Left colon (tissue), 2 donors: ENCODE data around the gene FAM151A. TPM values are rescaled to one million over a fixed set of nuclear protein-coding genes. Genes with fewer than 3 reads are reported as not detected.

ENCODE experiments used
- ATAC-seq: fragments of 200-7000 bp; cut with Tn5 transposase; one replicate; pipeline ENCODE4 v1.9.1; 2020; ENCODE audit warnings: mild to moderate bottlenecking, moderate library complexity
- DNase-seq, 2 donors: peaks; one replicate each; pipeline ENCODE4 v3.0.0-alpha.2; 2020
- intact Hi-C, 2 donors: fragments of 100-400 bp; cut with DNase I in 1 of 2; cut with micrococcal nuclease in 1 of 2; formaldehyde crosslinking; loops; one replicate each; pipeline versions ENCODE4 v1.11.2 to v1.14.0; 2022; cut with DNase I, micrococcal nuclease
- long read RNA-seq: library from polyadenylated mRNA; unstranded; transcript quantifications from one replicate; pipeline ENCODE4 v2.0.0, GENCODE V29; 2021
- total RNA-seq, 2 donors: library from RNA; stranded (reverse); fragmentation: NEBNext Ultra II Directional; extraction: Animal tissue kit (Norgen Biotek cat#: 25700); gene quantifications; one replicate each; pipeline ENCODE4 v1.2.1, GENCODE V29; 2021
- donor health status: DM: no; HTN: no; CAD: no.
- donor health status: DM: yes; HTN: yes; CAD: no.

FAM151A gene
- total RNA-seq, result 1 to 10 TPM; 4.5 to 7.8 TPM
- long read RNA-seq, transcript FAM151A-201 (8 exons, 2,005 nt), result major isoform, 31 of 40 reads
- long read RNA-seq, partial matches to known transcripts, result 8 of 40 reads
- long read RNA-seq, other reads (novel, unspliced or antisense), result 1 of 40 reads

GRCh38 chr1:54623216-54624007, at the start of gene FAM151A:
Gene FAM151A (minus strand): TSS chr1:54623525. CDS start chr1:54623395, 130 bp downstream.
- no peak for DNase-seq
- ATAC-seq, result peak; percentile 82
- intact Hi-C loops, result no loop called here

GRCh38 chr1:54671985-54672608, 48.8 kb upstream of the FAM151A start:
- intact Hi-C loops, result loop anchor here in 1 of 2 donors (5.0 kb wide), 1 partner anchor 130 kb away; the partner anchor contains the start of gene TTC22
- peak in 1 of 2 donors; percentile 68 for DNase-seq
- ATAC-seq, result peak; percentile 89

- ATAC-seq (no peak), DNase-seq (no peak)
- intact Hi-C loops, result no loop called here
These were observed 45.2 kb upstream of the FAM151A start for GRCh38 chr1:54668567-54668966.

- intact Hi-C loops, result no loop called here
- DNase-seq, result no peak
- ATAC-seq, result no peak
These were observed 44.5 kb upstream of the FAM151A start for GRCh38 chr1:54667797-54668196.

GRCh38 chr1:54666333-54666732, 43.0 kb upstream of the FAM151A start:
- no peak for DNase-seq
- intact Hi-C loops, result no loop called here
- no peak for ATAC-seq

GRCh38 chr1:54665852-54666251, 42.5 kb upstream of the FAM151A start:
- ATAC-seq (no peak), DNase-seq (no peak)
- intact Hi-C loops, result no loop called here

- no peak for ATAC-seq
- intact Hi-C loops, result no loop called here
These were observed 41.0 kb upstream of the FAM151A start for GRCh38 chr1:54664364-54664763.

GRCh38 chr1:54663725-54664124, 40.4 kb upstream of the FAM151A start:
- no peak for DNase-seq
- intact Hi-C loops, result no loop called here
- ATAC-seq, result no peak

More at GRCh38 chr1:54664364-54664763, 41.0 kb upstream of the FAM151A start:
- no peak for DNase-seq

- intact Hi-C loops, result no loop called here
- DNase-seq (no peak), ATAC-seq (no peak)
These were observed 35.0 kb upstream of the FAM151A start for GRCh38 chr1:54658164-54658913.

- ATAC-seq, result no peak
- DNase-seq, result no peak
- intact Hi-C loops, result no loop called here
These were observed 29.7 kb upstream of the FAM151A start for GRCh38 chr1:54653036-54653435.

- DNase-seq, result no peak
- ATAC-seq, result no peak
- intact Hi-C loops, result no loop called here
These were observed 28.8 kb upstream of the FAM151A start for GRCh38 chr1:54652168-54652567.

GRCh38 chr1:54651608-54652007, 28.3 kb upstream of the FAM151A start:
- ATAC-seq, result peak; percentile 6
- no peak for DNase-seq
- intact Hi-C loops, result no loop called here

- no peak for DNase-seq
- no peak for ATAC-seq
- intact Hi-C loops, result no loop called here
These were observed 27.1 kb upstream of the FAM151A start for GRCh38 chr1:54650417-54650816.

- peak; percentile 41 for ATAC-seq
- DNase-seq, result no peak
- intact Hi-C loops, result no loop called here
These were observed 26.6 kb upstream of the FAM151A start for GRCh38 chr1:54649921-54650320.

GRCh38 chr1:54649130-54649898, 26.0 kb upstream of the FAM151A start:
- peak; percentile 93 for ATAC-seq
- peak; percentile 74 to 81 for DNase-seq
- intact Hi-C loops, result no loop called here

GRCh38 chr1:54645806-54646676, 22.7 kb upstream of the FAM151A start:
- ATAC-seq (no peak), DNase-seq (peak in 1 of 2 donors; percentile 47)
- intact Hi-C loops, result no loop called here

GRCh38 chr1:54643736-54644135, 20.4 kb upstream of the FAM151A start:
- intact Hi-C loops, result no loop called here
- ATAC-seq (no peak), DNase-seq (no peak)
